ENCODE results near the gene BARD1. TPM values are rescaled to one million over a fixed set of nuclear protein-coding genes. Genes with fewer than 3 reads are reported as not detected.

Gene BARD1
- total and polyA plus RNA-seq, 2 donors (not counting 1 experiment from before 2014, with no cell fraction given), result 4.3 to 20.7 TPM

- WGBS (ENCODE audit: insufficient coverage), result no CpG with 5 or more reads among the region's 3 CpGs
Measured at GRCh38 chr2:214772443-214773015, 37.0 kb downstream of the BARD1 start.

DNA sequence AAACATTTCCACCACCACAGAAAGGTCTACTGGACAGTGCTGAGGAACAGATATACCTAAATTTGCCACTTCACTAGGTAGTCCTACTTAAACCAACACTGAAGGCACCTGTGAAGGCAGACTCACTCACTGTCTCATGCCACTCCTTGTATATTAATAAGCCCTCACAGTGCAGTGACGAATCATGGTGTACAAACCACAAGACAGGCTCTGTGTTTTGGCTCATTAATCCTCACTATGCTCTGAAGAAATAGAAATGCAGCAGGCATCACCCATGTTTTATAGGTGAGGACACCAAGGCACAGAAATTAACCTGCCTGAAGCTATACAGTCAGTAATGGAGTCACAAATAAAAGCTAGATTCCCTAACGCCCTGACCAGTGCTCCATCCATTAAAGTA lies 44.3 kb downstream of the BARD1 start:
- H3K9me3 Mint-ChIP-seq (ENCODE audit: insufficient read depth), result no peaks in the 10 kb centered on the region
- intact Hi-C loops (cut with micrococcal nuclease), result no loop called here
- Histone ChIP-seq H3K9ac (ENCODE audit: low read length) (no peak overlapping the region), H3K27ac (ENCODE audit: low read length in 2 of 2) (no peak overlapping the region), H2AFZ (ENCODE audit: insufficient read depth, low read depth, low read length, poor library complexity, severe bottlenecking) (no peak overlapping the region), H3K27me3 (replicated peaks in 1 of 4; ENCODE audit: control extremely low read depth in 1 of 4, control insufficient read depth in 3 of 4, insufficient read depth in 4 of 4, low read length in 3 of 4) (no peaks in the 10 kb centered on the region), H3K79me2 (ENCODE audit: control insufficient read depth, insufficient read depth, low read length) (no peaks in the 10 kb centered on the region), H3K4me1 (ENCODE audit: control insufficient read depth in 2 of 2, insufficient read depth in 2 of 2, low read length in 2 of 2) (no peaks in the 10 kb centered on the region), H3K4me2 (replicated peaks; ENCODE audit: low read depth, low read length, poor library complexity, severe bottlenecking) (no peak overlapping the region), H3K36me3 (replicated peaks in 1 of 2; ENCODE audit: control extremely low read depth in 1 of 2, control insufficient read depth in 1 of 2, extremely low read depth in 1 of 2, insufficient read depth in 2 of 2, low read length in 1 of 2) (peaks cover 17 to 39% of the 10 kb centered on the region in 2 experiments), H3K9me3 (ENCODE audit: control extremely low read depth in 1 of 3, control insufficient read depth in 2 of 3, insufficient read depth in 1 of 3, low read length in 2 of 3) (no peaks in the 10 kb centered on the region), H3K4me3 (ENCODE audit: control extremely low read depth in 1 of 5, extremely low read depth in 1 of 5, insufficient read depth in 1 of 5, low read depth in 2 of 5, low read length in 4 of 5) (no peak overlapping the region), H4K20me1 (ENCODE audit: control insufficient read depth, insufficient read depth, low read length, poor library complexity, severe bottlenecking) (no peaks in the 10 kb centered on the region)
- CTCF ChIA-PET, result no interaction called here
- no peak overlapping the region for H3K4me3 Mint-ChIP-seq
- POLR2A ChIA-PET, result no interaction called here
- H3K27me3 Mint-ChIP-seq, result no peaks in the 10 kb centered on the region
- no peaks in the 10 kb centered on the region for H3K4me1 Mint-ChIP-seq
- ATAC-seq (ENCODE audit: low read depth), result no peak
- no peak for DNase-seq
- 91% methylated on average over 1 of the region's 2 CpGs for WGBS (ENCODE audit: insufficient coverage)
- TF ChIP-seq EZH2 (IDR thresholded peaks at IDR 0.05; ENCODE audit: borderline replicate concordance, insufficient read depth, low read depth, low read length, poor library complexity, severe bottlenecking), result no peak
- TF ChIP-seq, protein P1, sequence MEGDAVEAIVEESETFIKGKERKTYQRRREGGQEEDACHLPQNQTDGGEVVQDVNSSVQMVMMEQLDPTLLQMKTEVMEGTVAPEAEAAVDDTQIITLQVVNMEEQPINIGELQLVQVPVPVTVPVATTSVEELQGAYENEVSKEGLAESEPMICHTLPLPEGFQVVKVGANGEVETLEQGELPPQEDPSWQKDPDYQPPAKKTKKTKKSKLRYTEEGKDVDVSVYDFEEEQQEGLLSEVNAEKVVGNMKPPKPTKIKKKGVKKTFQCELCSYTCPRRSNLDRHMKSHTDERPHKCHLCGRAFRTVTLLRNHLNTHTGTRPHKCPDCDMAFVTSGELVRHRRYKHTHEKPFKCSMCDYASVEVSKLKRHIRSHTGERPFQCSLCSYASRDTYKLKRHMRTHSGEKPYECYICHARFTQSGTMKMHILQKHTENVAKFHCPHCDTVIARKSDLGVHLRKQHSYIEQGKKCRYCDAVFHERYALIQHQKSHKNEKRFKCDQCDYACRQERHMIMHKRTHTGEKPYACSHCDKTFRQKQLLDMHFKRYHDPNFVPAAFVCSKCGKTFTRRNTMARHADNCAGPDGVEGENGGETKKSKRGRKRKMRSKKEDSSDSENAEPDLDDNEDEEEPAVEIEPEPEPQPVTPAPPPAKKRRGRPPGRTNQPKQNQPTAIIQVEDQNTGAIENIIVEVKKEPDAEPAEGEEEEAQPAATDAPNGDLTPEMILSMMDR (IDR thresholded peaks at IDR 0.05), result no peak
- H3K27ac Mint-ChIP-seq, result no peak overlapping the region

More at GRCh38 chr2:214772443-214773015, 37.0 kb downstream of the BARD1 start:
- no peaks in the 10 kb centered on the region for H3K4me1 ChIP-seq (ENCODE audit: control insufficient read depth in 2 of 2, insufficient read depth in 2 of 2, low read length in 2 of 2)
- no peaks in the 10 kb centered on the region for H4K20me1 ChIP-seq (ENCODE audit: control insufficient read depth, insufficient read depth, low read length, poor library complexity, severe bottlenecking)
- no peaks in the 10 kb centered on the region for H3K27me3 Mint-ChIP-seq
- ChIA-PET CTCF (no interaction called here), POLR2A (no interaction called here)
- H3K27me3 ChIP-seq (replicated peaks in 1 of 4; ENCODE audit: control extremely low read depth in 1 of 4, control insufficient read depth in 3 of 4, insufficient read depth in 4 of 4, low read length in 3 of 4), result no peaks in the 10 kb centered on the region
- TF ChIP-seq EZH2 (IDR thresholded peaks at IDR 0.05; ENCODE audit: borderline replicate concordance, insufficient read depth, low read depth, low read length, poor library complexity, severe bottlenecking), result no peak
- TF ChIP-seq, protein P1 (IDR thresholded peaks at IDR 0.05), result no peak
- no peaks in the 10 kb centered on the region for H3K9me3 ChIP-seq (ENCODE audit: control extremely low read depth in 1 of 3, control insufficient read depth in 2 of 3, insufficient read depth in 1 of 3, low read length in 2 of 3)
- H3K4me1 Mint-ChIP-seq, result no peaks in the 10 kb centered on the region
- H3K36me3 ChIP-seq (replicated peaks in 1 of 2; ENCODE audit: control extremely low read depth in 1 of 2, control insufficient read depth in 1 of 2, extremely low read depth in 1 of 2, insufficient read depth in 2 of 2, low read length in 1 of 2), result peaks cover 5 to 7% of the 10 kb centered on the region in 2 experiments
- no peak overlapping the region for H3K27ac ChIP-seq (ENCODE audit: low read length in 2 of 2)
- no peak for DNase-seq
- no peak overlapping the region for H3K4me2 ChIP-seq (replicated peaks; ENCODE audit: low read depth, low read length, poor library complexity, severe bottlenecking)
- H3K79me2 ChIP-seq (ENCODE audit: control insufficient read depth, insufficient read depth, low read length), result no peaks in the 10 kb centered on the region
- intact Hi-C loops (cut with micrococcal nuclease), result no loop called here
- no peak overlapping the region for H2AFZ ChIP-seq (ENCODE audit: insufficient read depth, low read depth, low read length, poor library complexity, severe bottlenecking)
- H3K9ac ChIP-seq (ENCODE audit: low read length), result no peak overlapping the region
- H3K4me3 ChIP-seq (ENCODE audit: control extremely low read depth in 1 of 5, extremely low read depth in 1 of 5, insufficient read depth in 1 of 5, low read depth in 2 of 5, low read length in 4 of 5), result no peak overlapping the region
- no peak for ATAC-seq (ENCODE audit: low read depth)
- H3K4me3 Mint-ChIP-seq, result no peak overlapping the region
- H3K9me3 Mint-ChIP-seq (ENCODE audit: insufficient read depth), result peaks cover 2% of the 10 kb centered on the region
- H3K27ac Mint-ChIP-seq, result no peak overlapping the region
